Measurements from ENCODE around the gene INHBC.

Gene INHBC

DNA sequence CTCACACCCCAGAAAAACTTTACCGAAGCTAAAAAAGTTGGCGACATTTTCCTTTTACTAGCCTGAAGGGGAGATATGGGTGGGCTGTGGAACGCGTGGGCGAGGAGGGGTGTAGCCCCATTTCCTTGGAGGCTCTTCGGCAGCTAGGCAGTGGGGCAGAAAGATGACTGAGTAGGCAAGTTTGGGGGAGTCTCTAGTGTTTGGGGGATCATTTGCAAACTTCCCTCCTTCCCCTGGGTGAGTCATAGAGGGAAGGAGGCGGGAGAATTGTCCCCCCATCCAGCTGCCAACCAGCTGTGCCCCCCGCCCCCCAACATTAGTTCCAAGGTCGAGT lies 27.3 kb downstream of the INHBC start:
- no peak overlapping the region for H3K27ac ChIP-seq
- no peaks in the 10 kb centered on the region for H3K9me3 ChIP-seq (ENCODE audit: control insufficient read depth, low read length)
- peak overlapping the region; percentile 2 for H2AFZ ChIP-seq
- peak overlapping the region; percentile 81 for H3K4me2 ChIP-seq (ENCODE audit: low read length)
- H3K9ac ChIP-seq: no peak overlapping the region
- H3K36me3 ChIP-seq (ENCODE audit: control insufficient read depth, insufficient read depth, low read length): no peaks in the 10 kb centered on the region
- no peak for TF ChIP-seq CTCF (IDR thresholded peaks at IDR 0.05)
- H3K4me3 ChIP-seq (ENCODE audit: low read depth, low read length): peak overlapping the region; percentile 72
- H3K4me1 ChIP-seq: peaks cover 8% of the 10 kb centered on the region
- no peaks in the 10 kb centered on the region for H3K79me2 ChIP-seq
- no peaks in the 10 kb centered on the region for H3K27me3 ChIP-seq (ENCODE audit: control insufficient read depth, insufficient read depth, low read length)

DNA sequence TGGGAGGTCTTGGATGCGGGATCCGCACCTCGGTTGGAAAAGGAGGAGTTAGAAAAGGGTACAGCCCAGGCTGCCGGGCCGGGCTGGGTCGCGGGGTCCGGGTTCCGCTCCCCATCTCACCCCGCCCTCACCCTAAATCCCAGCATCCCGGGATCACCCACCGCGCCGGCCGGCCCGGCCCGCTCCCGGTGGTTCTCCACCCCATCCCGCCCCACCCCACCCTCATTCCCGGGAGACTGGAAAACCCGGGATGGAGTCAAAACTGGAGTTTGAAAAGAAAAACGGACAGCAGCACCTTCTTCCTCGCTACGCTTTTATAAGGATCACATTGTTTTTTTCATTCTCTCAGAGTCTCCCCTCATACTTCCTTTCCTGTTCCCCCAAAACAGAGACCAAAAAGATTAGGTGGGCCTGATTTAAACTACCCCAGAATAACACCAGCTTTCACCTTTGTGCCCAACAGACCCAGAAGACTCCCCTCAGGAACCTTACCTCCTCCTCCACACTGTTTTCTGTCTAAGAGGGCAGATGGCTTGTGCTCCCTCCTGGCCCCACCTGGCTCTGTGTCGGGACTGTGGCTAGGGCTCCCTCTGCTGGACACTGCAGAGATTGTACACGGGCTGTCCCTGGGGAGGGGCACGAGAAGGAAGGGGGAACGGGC lies 27.8 kb downstream of the INHBC start:
- peak overlapping the region; percentile 81 for H3K4me2 ChIP-seq (ENCODE audit: low read length)
- no peak overlapping the region for H3K9ac ChIP-seq
- no peaks in the 10 kb centered on the region for H3K36me3 ChIP-seq (ENCODE audit: control insufficient read depth, insufficient read depth, low read length)
- TF ChIP-seq CTCF (IDR thresholded peaks at IDR 0.05): peak; percentile 96
- no peaks in the 10 kb centered on the region for H3K27me3 ChIP-seq (ENCODE audit: control insufficient read depth, insufficient read depth, low read length)
- peak overlapping the region; percentile 26 for H3K27ac ChIP-seq
- H2AFZ ChIP-seq: peak overlapping the region; percentile 68
- peak overlapping the region; percentile 72 for H3K4me3 ChIP-seq (ENCODE audit: low read depth, low read length)
- no peaks in the 10 kb centered on the region for H3K9me3 ChIP-seq (ENCODE audit: control insufficient read depth, low read length)
- peaks cover 8% of the 10 kb centered on the region for H3K4me1 ChIP-seq
- no peaks in the 10 kb centered on the region for H3K79me2 ChIP-seq

DNA sequence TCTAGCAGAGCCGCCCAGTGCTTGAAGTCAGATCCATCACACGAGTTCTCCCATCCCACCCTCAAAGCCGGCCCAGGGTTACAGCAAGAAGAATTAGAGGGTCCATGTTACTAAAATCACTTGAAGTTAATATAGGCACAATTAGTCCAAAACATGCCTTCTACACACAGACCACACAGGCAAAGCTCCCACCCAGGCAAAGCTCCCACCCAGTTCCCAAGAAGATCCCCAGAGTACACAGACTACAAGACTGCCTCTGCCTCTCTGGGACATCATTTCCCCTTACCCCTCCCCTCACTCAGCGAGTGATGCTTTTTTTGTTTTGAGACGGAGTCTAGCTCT lies 28.3 kb downstream of the INHBC start:
- Histone ChIP-seq H3K4me1 (peaks cover 8% of the 10 kb centered on the region), H3K27ac (no peak overlapping the region)
- TF ChIP-seq CTCF (IDR thresholded peaks at IDR 0.05): no peak

DNA sequence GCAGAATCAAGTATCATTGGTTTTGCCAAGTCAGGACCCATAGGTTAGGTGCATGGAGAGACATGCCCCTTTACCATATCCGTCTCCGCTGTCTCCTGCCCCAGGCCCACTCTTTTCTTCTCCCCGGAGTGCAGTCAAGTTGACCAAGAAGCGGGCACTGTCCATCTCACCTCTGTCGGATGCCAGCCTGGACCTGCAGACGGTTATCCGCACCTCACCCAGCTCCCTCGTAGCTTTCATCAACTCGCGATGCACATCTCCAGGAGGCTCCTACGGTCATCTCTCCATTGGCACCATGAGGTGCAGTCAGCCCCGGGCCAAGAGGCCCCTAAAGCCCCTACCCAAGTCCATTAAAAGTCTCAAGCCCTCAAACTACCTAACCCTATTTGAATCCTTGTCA lies 30.0 kb downstream of the INHBC start:
- H3K4me2 ChIP-seq (ENCODE audit: low read length): no peak overlapping the region
- H3K4me1 ChIP-seq: peaks cover 2% of the 10 kb centered on the region
- no peak overlapping the region for H2AFZ ChIP-seq
- H3K27me3 ChIP-seq (ENCODE audit: control insufficient read depth, insufficient read depth, low read length): no peaks in the 10 kb centered on the region
- H3K4me3 ChIP-seq (ENCODE audit: low read depth, low read length): no peak overlapping the region
- H3K27ac ChIP-seq: no peak overlapping the region
- no peaks in the 10 kb centered on the region for H3K36me3 ChIP-seq (ENCODE audit: control insufficient read depth, insufficient read depth, low read length)
- H3K79me2 ChIP-seq: no peaks in the 10 kb centered on the region
- no peaks in the 10 kb centered on the region for H3K9me3 ChIP-seq (ENCODE audit: control insufficient read depth, low read length)
- no peak overlapping the region for H3K9ac ChIP-seq
- no peak for TF ChIP-seq CTCF (IDR thresholded peaks at IDR 0.05)

More for the DNA sequence above, 28.3 kb downstream of the INHBC start:
- peak overlapping the region; percentile 68 for H2AFZ ChIP-seq
- H3K79me2 ChIP-seq: no peaks in the 10 kb centered on the region
- H3K9ac ChIP-seq: no peak overlapping the region
- no peaks in the 10 kb centered on the region for H3K27me3 ChIP-seq (ENCODE audit: control insufficient read depth, insufficient read depth, low read length)
- H3K4me3 ChIP-seq (ENCODE audit: low read depth, low read length): peak overlapping the region; percentile 72
- no peaks in the 10 kb centered on the region for H3K36me3 ChIP-seq (ENCODE audit: control insufficient read depth, insufficient read depth, low read length)
- H3K9me3 ChIP-seq (ENCODE audit: control insufficient read depth, low read length): no peaks in the 10 kb centered on the region
- H3K4me2 ChIP-seq (ENCODE audit: low read length): peak overlapping the region; percentile 81

DNA sequence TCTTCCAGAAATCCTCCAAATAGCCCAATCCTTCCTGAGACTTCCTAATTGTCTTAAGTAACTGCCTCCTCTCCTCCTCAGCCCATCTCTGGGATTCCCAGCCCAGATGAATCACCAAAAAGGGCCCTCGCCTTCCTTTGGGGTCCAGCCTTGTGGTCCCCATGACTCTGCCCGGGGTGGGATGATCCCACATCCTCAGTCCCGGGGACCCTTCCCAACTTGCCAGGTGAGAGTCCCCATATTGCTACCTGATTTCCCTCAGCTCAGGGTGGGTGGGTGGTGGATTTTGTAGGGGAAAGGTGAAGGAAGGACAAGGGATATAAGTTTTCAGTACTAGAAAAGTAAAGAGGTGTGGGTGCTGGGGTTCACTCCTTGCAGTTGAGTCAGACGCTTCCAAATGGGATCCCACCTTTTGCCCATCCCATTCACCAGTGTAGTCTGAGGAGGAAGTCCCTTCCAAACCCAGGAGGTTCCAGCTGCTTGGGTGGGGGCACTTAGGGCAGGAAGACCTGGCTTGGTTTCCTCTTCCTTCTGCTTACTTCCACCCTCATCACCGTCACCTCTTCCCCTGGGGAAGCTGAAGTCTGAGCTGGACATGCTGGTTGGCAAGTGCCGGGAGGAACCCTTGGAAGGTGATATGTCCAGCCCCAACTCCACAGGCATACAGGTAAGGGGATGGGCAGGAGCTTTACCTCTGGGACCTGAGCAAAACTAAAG lies 30.6 kb downstream of the INHBC start:
- no peak overlapping the region for H3K27ac ChIP-seq
- TF ChIP-seq CTCF (IDR thresholded peaks at IDR 0.05): no peak
- H3K36me3 ChIP-seq (ENCODE audit: control insufficient read depth, insufficient read depth, low read length): no peaks in the 10 kb centered on the region

More for the DNA sequence above, 30.6 kb downstream of the INHBC start:
- peaks cover 2% of the 10 kb centered on the region for H3K4me1 ChIP-seq
- no peak overlapping the region for H3K4me3 ChIP-seq (ENCODE audit: low read depth, low read length)
- no peaks in the 10 kb centered on the region for H3K27me3 ChIP-seq (ENCODE audit: control insufficient read depth, insufficient read depth, low read length)
- H3K4me2 ChIP-seq (ENCODE audit: low read length): no peak overlapping the region
- H3K79me2 ChIP-seq: no peaks in the 10 kb centered on the region
- H2AFZ ChIP-seq: no peak overlapping the region
- no peaks in the 10 kb centered on the region for H3K9me3 ChIP-seq (ENCODE audit: control insufficient read depth, low read length)
- H3K9ac ChIP-seq: no peak overlapping the region
